HG03064 (cell line): ENCODE measurements around the gene BBS2.

Source experiments
- ATAC-seq: cut with Tn5 transposase; IDR thresholded peaks from one replicate; pipeline ENCODE4 v1.9.1; 2021; ENCODE audit warnings: low read depth; ENCODE audit not compliant: unreplicated experiment

BBS2 gene, protein sequence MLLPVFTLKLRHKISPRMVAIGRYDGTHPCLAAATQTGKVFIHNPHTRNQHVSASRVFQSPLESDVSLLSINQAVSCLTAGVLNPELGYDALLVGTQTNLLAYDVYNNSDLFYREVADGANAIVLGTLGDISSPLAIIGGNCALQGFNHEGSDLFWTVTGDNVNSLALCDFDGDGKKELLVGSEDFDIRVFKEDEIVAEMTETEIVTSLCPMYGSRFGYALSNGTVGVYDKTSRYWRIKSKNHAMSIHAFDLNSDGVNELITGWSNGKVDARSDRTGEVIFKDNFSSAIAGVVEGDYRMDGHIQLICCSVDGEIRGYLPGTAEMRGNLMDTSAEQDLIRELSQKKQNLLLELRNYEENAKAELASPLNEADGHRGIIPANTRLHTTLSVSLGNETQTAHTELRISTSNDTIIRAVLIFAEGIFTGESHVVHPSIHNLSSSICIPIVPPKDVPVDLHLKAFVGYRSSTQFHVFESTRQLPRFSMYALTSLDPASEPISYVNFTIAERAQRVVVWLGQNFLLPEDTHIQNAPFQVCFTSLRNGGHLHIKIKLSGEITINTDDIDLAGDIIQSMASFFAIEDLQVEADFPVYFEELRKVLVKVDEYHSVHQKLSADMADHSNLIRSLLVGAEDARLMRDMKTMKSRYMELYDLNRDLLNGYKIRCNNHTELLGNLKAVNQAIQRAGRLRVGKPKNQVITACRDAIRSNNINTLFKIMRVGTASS

DNA sequence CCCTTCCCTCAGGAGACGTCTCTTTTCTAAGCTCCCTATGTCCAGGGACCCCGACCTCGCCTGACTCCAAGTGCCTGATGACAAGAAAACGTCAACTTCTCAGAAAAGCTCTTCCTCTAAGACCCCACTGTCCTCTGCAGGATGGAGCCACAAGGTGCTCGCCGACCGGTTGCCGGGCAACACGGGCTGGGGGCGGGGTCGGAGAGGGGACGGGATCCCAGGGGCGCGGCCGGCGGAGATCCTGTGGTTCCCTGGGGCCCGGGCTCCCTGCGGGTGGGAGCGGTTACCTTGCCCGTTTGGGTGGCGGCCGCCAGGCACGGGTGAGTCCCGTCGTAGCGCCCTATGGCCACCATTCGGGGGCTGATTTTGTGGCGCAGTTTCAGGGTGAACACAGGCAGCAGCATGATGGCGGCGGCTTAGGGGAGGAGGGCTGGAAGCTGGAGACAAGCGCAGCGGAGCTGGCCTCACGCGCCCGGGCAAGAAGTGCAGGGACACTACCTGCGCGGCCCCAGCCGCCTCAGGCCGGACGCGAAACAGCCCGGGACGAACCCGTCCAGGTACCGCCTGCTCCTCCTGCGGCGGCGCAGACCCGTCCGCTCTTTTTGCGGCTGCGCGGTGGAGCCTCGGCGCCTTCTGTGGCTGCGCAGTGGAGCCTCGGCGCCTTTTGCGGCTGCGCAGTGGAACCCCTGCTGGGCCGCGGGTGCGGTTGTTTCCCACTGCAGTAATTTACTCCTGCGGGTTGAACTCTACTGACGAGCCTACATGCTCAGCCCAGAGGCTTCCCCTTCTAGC, at the start of gene BBS2:
Gene BBS2 (minus strand): TSS at position 566 of the 792 bp plus-strand sequence. CDS start 162 bp downstream, at position 404.
- peak; percentile 78 for ATAC-seq

DNA sequence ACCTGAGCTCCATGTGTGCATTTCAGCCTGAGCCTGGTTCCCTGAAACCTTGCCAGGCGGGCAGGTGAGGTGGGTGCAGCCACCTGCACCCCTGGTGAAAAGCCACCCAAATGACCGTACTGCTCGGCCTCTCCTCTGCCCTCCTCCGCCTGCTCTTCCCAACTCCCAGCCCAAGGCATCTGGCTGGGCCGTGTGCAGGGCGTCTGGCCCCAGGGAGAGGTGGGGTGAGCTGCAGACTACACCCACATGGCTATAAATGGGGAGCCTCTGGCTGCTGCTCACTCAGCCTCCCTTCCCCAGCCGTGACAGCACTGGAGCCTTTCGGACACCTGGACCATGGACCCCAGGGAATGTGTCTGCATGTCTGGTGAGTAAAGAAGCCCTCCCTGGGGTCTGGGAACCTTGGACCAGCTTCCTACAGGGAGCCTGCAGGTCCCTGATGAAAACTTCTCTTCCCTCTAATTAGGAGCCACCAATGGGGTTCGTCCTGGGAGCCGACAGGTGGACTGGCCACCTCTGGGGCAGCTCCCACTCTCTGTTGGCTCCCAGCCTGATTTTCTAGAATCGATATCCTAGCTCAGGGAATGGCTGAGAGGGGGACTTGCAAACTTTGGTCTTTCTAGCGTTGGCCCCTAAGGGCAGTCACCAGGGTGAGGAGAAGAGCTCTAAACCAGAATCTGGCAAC, 45.1 kb upstream of the BBS2 start, which contains the start of gene MT4:
Gene MT4 (plus strand): TSS at position 281 of the 685 bp plus-strand sequence. CDS start 56 bp downstream, at position 337.
- ATAC-seq, result no peak

DNA sequence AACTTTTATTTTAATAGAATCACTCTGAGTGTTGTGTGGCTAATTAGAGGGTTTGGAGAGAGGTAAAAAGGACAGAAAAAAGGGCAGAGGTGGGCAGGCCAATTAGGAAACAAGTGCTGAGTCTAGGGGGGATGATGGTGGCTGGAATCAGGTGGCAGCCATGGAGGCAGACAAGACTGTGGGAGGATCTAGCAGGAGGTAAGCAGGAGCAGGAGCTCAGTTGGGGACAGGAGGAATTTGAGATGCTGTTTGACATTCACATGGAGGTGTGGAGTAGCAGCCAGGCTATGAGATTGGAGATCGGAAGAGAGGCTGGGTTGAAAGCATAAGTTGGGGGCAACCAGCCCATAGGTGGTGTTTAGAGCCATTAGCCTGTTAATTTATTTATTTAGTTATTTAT, 41.3 kb upstream of the BBS2 start:
- no peak for ATAC-seq

DNA sequence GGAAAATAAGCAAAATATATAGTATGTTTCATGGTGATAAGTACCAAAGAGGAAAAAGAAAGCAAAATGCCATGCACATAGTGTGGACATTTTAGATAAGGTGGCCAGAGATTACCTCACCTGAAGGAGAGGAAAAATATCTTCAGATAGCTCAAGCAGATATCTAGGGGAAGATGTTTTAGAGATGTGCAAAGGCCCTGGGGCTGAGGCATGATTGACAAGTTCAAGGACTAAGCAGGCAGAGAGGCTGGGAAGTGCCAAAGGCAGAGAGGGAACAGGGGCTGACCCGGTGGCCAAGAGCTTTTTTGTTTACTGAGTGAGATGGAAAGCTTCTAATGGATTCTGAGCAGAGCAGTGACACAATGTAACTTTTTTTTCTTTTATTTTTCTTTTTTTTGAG, 40.6 kb upstream of the BBS2 start:
- no peak for ATAC-seq

DNA sequence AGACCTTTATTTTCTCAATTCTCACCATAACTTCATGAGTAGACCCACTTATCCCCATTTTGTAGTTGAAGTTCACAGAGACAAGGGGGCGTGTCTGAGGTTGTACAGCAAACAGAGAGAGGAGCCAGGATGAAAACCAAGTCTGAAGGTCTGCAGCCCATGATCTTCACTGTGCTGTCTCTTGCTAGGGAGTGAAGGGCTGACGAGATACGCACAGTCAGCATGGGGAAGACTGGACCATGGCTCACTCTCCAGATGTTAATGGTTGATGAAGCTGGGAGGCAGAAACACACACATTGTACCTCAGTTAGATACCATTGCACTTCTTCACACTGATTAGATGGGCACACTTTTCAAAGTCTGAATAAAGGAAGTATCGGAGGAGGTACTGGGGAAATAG, 39.3 kb upstream of the BBS2 start:
- ATAC-seq, result no peak

DNA sequence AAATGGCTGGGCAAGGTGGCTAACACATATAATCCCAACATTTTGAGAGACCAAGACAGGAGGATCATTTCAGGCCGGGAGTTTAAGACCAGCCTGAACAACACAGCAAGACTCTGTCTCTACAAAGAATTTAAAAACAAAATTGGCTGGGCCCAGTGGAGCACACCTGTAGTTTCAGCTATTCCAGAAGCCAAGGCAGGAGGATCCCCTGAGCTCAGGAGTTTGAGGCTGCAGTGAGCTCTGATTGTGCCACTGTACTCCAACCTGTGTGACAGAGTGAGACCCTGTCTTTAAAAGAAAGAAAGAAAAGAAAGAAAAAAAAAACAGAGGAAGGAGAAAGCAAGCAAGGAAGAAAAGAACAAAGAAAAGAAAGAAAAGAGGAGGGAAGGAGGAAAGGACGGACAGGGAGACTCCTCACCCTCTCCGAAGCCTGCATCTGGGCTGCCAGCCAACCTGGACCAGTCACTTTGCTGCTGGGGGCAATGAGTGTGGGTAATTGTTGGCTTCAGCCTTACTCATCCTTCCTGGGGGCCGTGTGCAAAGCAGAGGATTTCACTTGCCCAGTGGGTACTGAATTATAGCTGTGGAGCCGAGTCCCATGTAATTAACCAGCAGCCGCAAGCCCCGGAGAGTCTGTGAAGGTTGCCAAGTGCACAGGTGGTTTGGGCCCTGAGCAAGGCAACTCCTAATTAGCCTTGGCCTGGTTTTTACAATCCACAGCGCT, 38.4 kb upstream of the BBS2 start:
- ATAC-seq, result no peak

DNA sequence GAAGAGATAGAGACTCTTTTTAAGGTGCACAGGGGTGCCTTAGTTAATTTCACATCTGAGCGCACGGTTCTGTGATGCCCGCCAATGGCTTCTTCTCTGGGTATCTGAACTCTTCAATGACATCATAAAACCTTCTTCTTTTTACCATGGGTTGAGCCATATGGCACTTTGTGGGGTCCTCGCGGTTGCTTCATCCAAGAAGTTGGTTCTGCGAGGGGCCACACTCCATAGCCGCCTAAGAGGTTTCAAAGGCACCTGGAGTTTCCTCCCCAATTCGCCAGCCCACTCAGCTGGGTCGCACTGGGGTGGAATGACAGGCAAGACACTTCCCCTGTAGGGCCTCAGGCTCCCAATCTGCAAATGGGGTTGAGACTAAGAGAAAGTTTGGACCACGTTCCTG, 34.6 kb upstream of the BBS2 start:
- ATAC-seq, result no peak

DNA sequence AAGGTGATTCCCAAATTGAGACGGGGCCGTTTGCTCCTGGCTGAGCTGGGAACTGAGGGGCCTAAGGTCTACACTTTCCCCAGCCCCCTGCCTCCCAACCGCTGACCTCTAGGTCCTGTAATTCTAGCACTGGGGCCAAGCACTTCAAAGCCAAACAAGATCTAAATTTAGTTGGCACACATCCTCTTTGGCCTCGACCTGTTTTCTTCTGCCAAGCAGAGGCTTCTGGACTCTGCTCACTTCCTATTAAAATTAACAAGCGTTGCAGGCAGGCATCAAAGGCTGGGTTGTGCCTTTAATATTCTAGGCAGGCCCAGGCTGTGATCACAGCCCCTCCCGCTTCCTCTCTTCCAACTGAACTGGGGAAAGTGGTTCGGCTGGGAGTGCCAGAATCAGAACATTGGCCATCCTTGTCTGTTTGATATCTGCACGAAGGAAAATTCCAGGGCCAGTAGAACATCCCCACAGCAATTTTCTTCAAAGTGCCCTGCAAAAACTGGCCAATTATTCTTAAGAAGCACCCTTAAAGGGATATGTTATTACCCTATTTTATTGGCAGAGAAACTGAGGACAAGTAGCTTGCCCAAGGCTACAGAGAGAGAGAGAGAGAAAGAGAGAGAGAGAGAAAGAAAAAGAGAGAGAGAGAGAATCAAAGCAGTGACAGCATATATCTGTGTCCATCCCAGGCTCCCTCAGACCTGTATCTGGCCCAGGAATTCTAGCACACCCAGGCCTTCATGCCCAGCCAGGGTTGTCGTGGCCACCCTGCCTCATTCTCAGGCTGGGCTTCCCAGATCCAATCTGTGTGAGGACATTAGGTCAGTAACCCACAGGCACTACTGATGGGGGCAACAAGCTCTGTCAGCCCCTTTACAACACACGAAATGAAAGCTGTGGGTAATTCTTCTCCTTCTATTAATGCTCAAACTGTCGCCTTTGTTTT, 32.2 kb upstream of the BBS2 start:
- no peak for ATAC-seq

DNA sequence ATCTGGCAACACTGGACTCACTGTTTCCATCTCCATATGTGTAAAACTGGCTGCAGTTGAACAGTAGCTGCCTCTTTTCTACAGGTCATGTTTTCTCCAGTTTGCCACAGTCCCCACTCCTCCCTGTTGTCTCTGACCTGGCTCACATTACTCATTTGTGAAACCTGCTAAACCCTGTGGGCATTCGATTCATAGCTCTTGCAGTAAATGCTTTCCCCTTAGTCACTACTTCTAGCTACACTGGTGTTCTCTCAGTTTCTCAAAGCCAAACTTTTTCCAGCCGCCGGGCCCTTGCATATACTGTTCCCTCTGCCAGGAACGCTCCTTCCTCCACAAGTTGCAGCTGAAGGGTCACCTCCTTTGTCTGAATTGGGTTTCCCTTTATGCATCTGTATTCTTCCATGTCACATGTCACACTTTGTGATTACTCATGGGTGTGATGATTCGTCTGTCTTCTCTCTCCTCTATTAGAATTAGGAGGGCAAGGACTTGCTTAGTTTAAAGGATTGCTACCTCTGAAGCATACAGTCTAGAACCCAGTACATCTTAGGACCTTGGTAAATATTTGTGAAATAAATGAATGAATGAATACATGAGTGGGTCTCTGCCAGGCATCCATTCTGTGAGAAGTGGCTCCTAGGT, 30.0 kb upstream of the BBS2 start:
- ATAC-seq, result no peak

DNA sequence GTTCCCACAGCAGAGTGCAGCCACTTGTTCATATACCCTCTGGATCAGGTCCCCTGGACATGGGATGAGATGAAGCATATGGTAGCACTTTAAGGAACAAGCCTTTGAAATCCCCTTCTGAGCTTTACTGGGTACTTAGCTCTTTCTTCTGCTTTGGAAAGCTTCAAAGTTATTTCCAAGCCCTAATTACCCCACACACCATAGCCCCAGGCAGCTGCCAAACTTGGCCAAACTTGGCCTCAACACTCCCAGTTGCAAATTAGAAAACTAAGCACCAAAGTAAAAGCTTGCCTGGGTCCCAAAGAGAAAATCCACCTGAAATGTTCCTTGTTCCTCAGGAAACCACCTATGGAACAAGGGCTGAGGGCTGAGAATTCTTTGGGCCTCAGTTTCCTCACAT, 29.3 kb upstream of the BBS2 start:
- no peak for ATAC-seq

DNA sequence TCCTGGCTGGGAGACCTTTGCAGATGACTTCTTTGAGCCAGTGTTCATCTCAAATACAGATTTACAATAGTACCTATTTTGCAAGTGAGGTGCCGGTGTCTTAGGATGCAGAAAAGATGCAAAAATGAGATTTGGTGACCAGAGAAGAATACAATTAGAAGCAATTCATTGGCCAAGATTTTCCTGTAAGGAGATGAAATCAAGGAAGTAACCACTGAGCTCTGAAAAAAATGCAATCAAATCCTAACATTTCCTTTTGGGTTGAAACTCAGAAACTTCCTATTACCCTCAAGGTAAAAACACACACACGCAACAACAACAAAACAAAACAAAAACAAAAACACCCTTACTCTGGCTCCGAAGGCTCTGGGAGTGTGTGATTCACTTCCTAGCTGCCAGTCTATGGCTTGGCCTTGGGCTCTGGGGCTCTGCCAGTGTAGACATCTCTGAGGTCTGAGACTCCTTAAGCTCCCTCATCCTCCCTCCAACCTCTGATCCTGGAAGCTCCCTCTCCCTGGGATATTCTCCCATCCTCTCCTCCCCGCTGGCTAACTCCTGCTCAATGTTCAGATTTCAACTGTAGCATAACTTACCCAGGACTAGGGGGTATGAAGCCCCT, 28.2 kb upstream of the BBS2 start:
- ATAC-seq, result no peak

DNA sequence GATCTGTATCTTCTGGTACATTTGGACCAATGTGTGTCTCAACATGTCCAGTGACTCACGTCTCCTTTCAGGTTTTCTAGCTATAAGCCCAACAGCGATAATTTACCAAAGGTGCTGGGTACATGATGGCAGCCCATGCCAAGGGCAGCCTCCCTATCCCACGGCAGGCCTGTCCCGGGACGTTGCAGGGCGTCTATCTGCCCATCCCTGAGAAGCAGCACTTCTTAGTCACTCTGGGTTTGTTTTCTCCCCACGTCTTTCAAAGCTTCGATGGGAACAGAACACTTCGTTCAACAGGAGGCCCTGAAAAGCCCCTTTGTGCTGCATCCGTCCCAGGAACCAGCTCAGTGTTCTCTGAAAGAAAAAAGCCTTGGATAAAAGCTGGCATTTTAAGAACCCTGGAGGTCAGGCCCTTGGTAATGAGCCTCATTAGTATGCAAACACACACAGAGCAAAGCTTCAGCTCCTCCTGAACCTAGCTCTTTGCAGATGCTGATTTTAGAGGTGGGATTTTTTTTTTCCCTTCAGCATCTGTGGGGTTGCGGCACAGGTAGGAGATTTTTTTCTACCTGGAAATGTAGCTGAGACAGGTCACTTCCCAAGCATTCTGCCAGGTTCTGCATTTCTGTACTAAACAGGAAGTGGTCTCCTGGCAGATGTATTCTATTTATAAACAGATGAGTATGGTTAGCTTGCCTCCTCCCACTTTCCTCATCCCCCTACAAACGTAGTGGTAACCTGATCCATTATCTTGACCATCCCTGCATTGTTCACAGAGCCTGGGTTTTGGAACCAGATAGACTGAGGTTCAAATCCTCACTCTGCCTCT, 27.5 kb upstream of the BBS2 start:
- ATAC-seq, result no peak

DNA sequence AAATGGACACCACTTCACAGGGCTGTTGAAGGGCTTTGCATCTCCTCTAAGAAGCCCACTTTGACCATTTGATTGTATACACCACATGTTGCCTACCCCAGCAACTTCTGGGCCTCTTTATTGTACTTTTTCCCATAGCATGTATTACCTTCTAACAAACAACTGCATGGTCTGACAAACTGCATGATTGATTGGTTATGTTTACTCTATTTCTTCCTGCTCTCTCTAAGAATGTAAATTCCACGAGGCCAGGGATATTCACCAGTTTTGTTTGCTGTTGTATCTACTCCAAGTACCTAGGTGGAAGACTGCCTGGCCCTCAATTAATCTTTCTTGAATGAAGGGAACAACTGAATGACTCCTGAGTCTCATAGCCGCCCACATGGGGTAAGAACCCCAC, 22.2 kb upstream of the BBS2 start:
- ATAC-seq, result no peak

DNA sequence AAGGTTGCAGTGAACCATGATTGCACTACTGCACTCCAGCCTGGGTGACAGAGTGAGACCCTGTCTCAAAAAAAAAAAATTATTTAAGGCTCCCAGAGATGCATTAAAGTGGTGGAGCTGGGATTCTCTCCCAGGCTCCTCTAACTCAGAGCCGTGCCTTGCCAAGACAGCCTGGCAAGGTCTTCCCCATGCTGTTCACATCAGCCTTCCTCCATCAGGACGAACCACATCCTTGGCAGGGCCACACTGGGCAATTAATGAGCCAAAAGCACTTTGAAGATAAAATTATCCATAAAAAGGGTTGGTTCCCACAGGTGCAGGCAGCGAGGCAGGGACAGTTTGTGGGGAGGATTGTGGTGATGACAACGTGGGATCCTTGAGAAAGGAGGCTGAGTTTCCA, 19.8 kb upstream of the BBS2 start:
- ATAC-seq, result no peak

DNA sequence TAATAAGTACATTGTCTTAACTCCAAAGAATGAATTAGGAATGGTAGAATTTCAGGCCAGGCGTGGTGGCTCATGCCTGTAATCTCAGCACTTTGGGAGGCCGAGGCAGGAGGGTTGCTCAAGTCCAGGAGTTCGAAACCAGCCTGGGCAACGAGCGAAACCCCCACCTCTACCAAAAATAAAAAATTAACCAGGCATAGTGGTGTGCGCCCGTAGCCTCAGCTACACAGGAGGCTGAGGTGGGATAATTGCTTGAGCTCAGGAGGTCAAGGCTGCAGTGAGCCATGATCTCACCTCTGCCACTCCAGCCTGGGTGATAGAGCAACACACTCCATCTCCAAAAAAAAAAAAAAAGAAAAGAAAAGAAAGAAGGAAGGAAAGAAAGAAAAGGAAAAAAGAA, 18.5 kb upstream of the BBS2 start:
- ATAC-seq, result no peak

DNA sequence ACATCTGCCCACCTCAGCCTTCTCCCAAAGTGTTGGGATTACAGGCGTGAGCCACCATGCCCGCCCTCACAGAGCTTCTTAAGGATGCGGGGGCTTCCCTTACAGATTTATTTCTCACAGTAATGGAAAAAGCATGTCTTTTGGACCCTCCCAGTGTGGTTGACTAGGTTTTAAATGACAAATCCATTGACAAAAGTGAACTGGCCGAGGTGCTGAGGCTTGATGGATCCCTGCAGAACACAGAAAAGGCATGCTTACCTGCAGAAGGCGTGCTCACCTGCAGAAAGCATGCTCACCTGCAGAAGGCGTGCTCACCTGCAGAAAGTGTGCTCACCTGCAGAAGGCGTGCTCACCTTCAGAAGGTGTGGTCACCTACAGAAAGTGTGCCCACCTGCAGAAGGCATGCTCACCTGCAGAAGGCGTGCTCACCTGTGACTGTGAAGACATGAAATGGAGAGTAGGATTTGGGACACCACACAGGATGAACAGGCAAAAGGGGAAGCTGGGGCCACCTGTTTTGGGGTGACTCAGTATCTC, 15.1 kb upstream of the BBS2 start:
- no peak for ATAC-seq

DNA sequence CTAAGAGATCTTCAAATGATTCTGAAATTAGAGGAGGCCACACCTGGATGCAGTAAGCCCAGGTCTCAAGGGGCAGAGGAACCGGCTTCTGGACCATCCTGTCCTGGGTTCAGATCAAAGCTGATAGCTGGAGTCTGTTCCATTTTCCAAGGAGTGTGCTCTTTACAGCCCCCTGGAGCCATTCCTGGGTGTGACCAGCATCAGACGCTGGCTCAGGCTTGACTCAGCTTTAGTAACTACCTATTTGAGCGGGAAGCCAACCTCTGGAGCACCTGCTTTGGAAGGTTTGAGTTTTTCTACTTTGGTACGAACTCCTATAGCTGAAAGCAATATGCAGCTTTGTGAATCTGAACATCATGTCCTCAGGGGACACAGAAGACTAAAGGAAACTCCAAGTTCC, 12.9 kb upstream of the BBS2 start:
- ATAC-seq, result no peak
